ENCODE results near the gene ARHGAP22. TPM values are rescaled to one million over a fixed set of nuclear protein-coding genes. Genes with fewer than 3 reads are reported as not detected.

Gene ARHGAP22
- total and polyA plus RNA-seq, 2 of the 4 experiments (the other 2 are of a cell fraction): 28.3 to 30.2 TPM

DNA sequence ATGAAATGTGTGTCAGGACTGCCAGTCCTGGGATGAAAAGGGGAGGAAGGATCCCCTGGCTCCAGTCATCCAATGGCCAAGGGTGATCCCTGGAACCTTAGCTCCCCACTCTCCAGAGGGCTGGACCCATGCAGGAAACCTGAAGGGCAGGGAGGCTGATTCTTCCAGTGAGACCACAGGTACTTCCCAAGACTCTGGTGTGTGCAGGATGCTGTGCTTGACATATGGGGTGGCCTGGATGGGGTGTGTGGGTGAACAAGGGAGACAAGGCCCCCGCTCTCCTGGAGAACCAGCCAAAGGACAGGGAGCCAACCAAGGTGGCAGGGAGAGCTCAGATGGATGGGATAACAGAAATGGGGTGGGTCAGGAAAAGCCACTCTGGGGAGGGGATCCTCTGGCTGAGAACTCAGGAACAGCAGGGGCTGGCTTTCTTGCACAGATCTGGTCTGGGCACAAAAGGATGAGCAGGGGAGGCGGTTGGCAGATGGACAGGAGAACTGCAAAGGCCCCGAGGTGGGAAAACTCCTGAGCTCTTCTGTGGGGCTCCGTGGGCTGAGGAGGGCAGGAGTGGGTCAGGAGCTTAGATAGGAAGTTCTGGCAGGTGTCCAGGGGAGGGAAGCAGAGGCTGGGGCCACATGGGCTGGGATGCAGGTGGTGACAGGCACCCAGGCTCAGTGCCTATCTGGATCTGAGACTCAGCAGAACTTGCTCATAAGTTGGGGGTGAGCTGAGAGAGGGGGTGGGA, 100.6 kb downstream of the ARHGAP22 start:
- Histone ChIP-seq H4K8ac (ENCODE audit: low read depth in 2 of 2, low read length in 2 of 2) (no peak overlapping the region), H3K4me1 (ENCODE audit: control insufficient read depth, insufficient read depth, low read length) (peaks cover 14% of the 10 kb centered on the region), H4K91ac (ENCODE audit: insufficient read depth, low read depth, low read length) (no peak overlapping the region), H3K14ac (replicated peaks; ENCODE audit: low read depth, low read length) (0 out of 2 replicates have a peak overlapping the region, but pooled peaks have one; percentile 27), H3K56ac (ENCODE audit: extremely low read depth, insufficient read depth, low read length) (no peak overlapping the region), H3K27ac (ENCODE audit: insufficient read depth, low read length) (no peak overlapping the region), H3K4me3 (ENCODE audit: insufficient read depth, low read depth, low read length) (no peak overlapping the region), H3K9me3 (ENCODE audit: control insufficient read depth, insufficient read depth, low read length) (no peaks in the 10 kb centered on the region), H3K9ac (ENCODE audit: low read depth, low read length) (no peak overlapping the region), H4K20me1 (ENCODE audit: insufficient read depth, low read length) (peaks cover 44% of the 10 kb centered on the region), H3K4ac (ENCODE audit: low read depth, low read length) (no peak overlapping the region), H3K36me3 (ENCODE audit: control insufficient read depth, insufficient read depth, low read length) (no peaks in the 10 kb centered on the region), H2BK20ac (ENCODE audit: low read depth, low read length) (no peak overlapping the region), H4K5ac (ENCODE audit: low read depth, low read length) (no peak overlapping the region), H3K27me3 (ENCODE audit: control insufficient read depth, insufficient read depth, low read length) (no peaks in the 10 kb centered on the region), H2BK15ac (ENCODE audit: low read depth, low read length) (no peak overlapping the region), H2AK9ac (replicated peaks; ENCODE audit: low read depth, low read length, poor library complexity) (no peak overlapping the region), H2AK5ac (ENCODE audit: low read depth, low read length) (no peak overlapping the region), H3K23ac (ENCODE audit: low read depth, low read length) (peak overlapping the region; percentile 25; the same call in 1 of the 2 replicates), H2AFZ (replicated peaks; ENCODE audit: low read length, poor library complexity) (no peak overlapping the region), H3K4me2 (ENCODE audit: low read depth, low read length) (no peak overlapping the region), H3K79me1 (ENCODE audit: low read depth in 1 of 2, low read length in 2 of 2) (peaks cover 50 to 91% of the 10 kb centered on the region in 2 experiments), H3K18ac (ENCODE audit: low read depth, low read length) (no peak overlapping the region), H3K9me1 (ENCODE audit: insufficient read depth, low read length) (peaks cover 35% of the 10 kb centered on the region), H2BK120ac (ENCODE audit: low read depth, low read length) (no peak overlapping the region; the same call in 1 of the 2 replicates), H2BK5ac (ENCODE audit: low read depth, low read length, poor library complexity, severe bottlenecking) (no peak overlapping the region)
- ATAC-seq (ENCODE audit: low read depth) (no peak), DNase-seq (no peak)
- intact Hi-C loops (cut with micrococcal nuclease): no loop called here
- dilution Hi-C loops (cut with HindIII; ENCODE audit: low sequenced_read_pairs, unreplicated experiment): no loop called here
- TF ChIP-seq RAD21 (IDR thresholded peaks at IDR 0.05; ENCODE audit: low read length) (no peak), SMC3 (IDR thresholded peaks at IDR 0.05; ENCODE audit: low read depth, low read length) (no peak), MXI1 (IDR thresholded peaks at IDR 0.05; ENCODE audit: borderline replicate concordance, low read depth, low read length) (no peak), USF2 (IDR thresholded peaks at IDR 0.05; ENCODE audit: low read depth, low read length) (no peak), POLR2A (IDR thresholded peaks at IDR 0.05; ENCODE audit: low read depth, low read length) (no peak), ELK1 (IDR thresholded peaks at IDR 0.05; ENCODE audit: borderline replicate concordance, low read depth, low read length) (no peak), MAFK (IDR thresholded peaks at IDR 0.05; ENCODE audit: low read depth, low read length) (no peak), RCOR1 (IDR thresholded peaks at IDR 0.05; ENCODE audit: insufficient replicate concordance, low read length) (no peak), FOS (IDR thresholded peaks at IDR 0.05; ENCODE audit: low read depth, low read length) (no peak), CEBPB (IDR thresholded peaks at IDR 0.05; ENCODE audit: low read depth, low read length) (no peak), NFE2L2 (IDR thresholded peaks at IDR 0.05; ENCODE audit: low read depth, low read length) (no peak), BHLHE40 (IDR thresholded peaks at IDR 0.05; ENCODE audit: low read depth, low read length) (no peak)
- ChIA-PET POLR2A (ENCODE audit: unreplicated experiment) (no interaction called here), CTCF (no interaction called here)
- 68% methylated on average over 4 of the region's 4 CpGs; no CpG with 5 or more reads in 1 of the 2 experiments for WGBS, 2 experiments (ENCODE audit: extremely low coverage in 2 of 2, insufficient read length in 1 of 2)
- no TSS peak for BruUV-seq (replicated peaks)
- in situ Hi-C loops (cut with MboI; ENCODE audit: low sequenced_read_pairs): loop anchor here (25.0 kb wide), 2 partner anchors 142 to 292 kb away; no protein-coding TSS in a partner anchor

Measured in IMR-90 (cell line).